Stimulated activated CD4-positive, alpha-beta T cell treated with anti-CD3 and anti-CD28 coated beads, TNF-alpha, amount 100 ng/mL, for 24 hours (primary cell): Measurements from ENCODE around the gene IL1B.
A peak's percentile ranks its signal among the peaks of the same experiment; 100 is the strongest.
"Not testable (repeated sequence)": the region's sequence is repeated elsewhere in the genome, so short reads cannot be mapped to it uniquely, and the experiment has no call there.

Experiments
- DNase-seq, 3 experiments: peaks; one replicate each; pipeline ENCODE4 v3.0.0-alpha.2; 2020; ENCODE audit warnings: low read depth in 3 of 3

Gene IL1B

GRCh38 chr2:112836695-112837117, at the start of gene IL1B:
Gene IL1B, minus strand, starts transcription at chr2:112836779. Its CDS starts 550 bp downstream, at chr2:112836229.
- no peak for DNase-seq

- no peak for DNase-seq
These were observed 49.7 kb upstream of the IL1B start for GRCh38 chr2:112886291-112886690.

GRCh38 chr2:112885506-112885902, 48.9 kb upstream of the IL1B start:
- DNase-seq = no peak

- peak; percentile 50 to 68 (median 66) for DNase-seq
These were observed 48.4 kb upstream of the IL1B start for GRCh38 chr2:112884869-112885505.

GRCh38 chr2:112883669-112884068, 47.1 kb upstream of the IL1B start:
- DNase-seq = no peak

- peak in 1 of 3 experiments; percentile 32 for DNase-seq
These were observed 44.8 kb upstream of the IL1B start for GRCh38 chr2:112881217-112881985.

- no peak for DNase-seq
These were observed 44.1 kb upstream of the IL1B start for GRCh38 chr2:112880696-112881095.

- DNase-seq = no peak
These were observed 43.5 kb upstream of the IL1B start for GRCh38 chr2:112880091-112880531.

GRCh38 chr2:112879491-112880041, 43.0 kb upstream of the IL1B start:
- DNase-seq = no peak

GRCh38 chr2:112877423-112877822, 40.8 kb upstream of the IL1B start:
- DNase-seq = no peak

- DNase-seq = no peak
These were observed 40.4 kb upstream of the IL1B start for GRCh38 chr2:112876971-112877361.

- no peak for DNase-seq
These were observed 39.8 kb upstream of the IL1B start for GRCh38 chr2:112876257-112876970.

- no peak for DNase-seq
These were observed 34.6 kb upstream of the IL1B start for GRCh38 chr2:112870841-112871835.

- peak in 1 of 3 experiments; percentile 22 for DNase-seq
These were observed 32.8 kb upstream of the IL1B start for GRCh38 chr2:112869258-112869842.

GRCh38 chr2:112867701-112868631, 31.4 kb upstream of the IL1B start:
- DNase-seq = no peak

GRCh38 chr2:112866128-112866835, 29.7 kb upstream of the IL1B start:
- no peak for DNase-seq

GRCh38 chr2:112864072-112864471, 27.5 kb upstream of the IL1B start:
- no peak for DNase-seq

GRCh38 chr2:112859406-112860183, 23.0 kb upstream of the IL1B start:
- DNase-seq = not testable (repeated sequence)
